Myocyte (in vitro differentiated cells): ENCODE data around the gene AIPL1. TPM values are rescaled to one million over a fixed set of nuclear protein-coding genes. Genes with fewer than 3 reads are reported as not detected.
A peak's percentile ranks its signal among the peaks of the same experiment; 100 is the strongest.

Source experiments
- DNase-seq: peaks from one replicate; pipeline ENCODE4 v3.0.0-alpha.2; 2012; ENCODE audit warnings: low read depth
- total RNA-seq: library from RNA; depleted of rRNA; stranded (reverse); fragments of >200 nt; gene quantifications from 2 replicates; pipeline ENCODE4 v1.2.3, GENCODE V29; 2014

The AIPL1 gene
- total RNA-seq, 1 donor from 2014 or later, result not detected

DNA sequence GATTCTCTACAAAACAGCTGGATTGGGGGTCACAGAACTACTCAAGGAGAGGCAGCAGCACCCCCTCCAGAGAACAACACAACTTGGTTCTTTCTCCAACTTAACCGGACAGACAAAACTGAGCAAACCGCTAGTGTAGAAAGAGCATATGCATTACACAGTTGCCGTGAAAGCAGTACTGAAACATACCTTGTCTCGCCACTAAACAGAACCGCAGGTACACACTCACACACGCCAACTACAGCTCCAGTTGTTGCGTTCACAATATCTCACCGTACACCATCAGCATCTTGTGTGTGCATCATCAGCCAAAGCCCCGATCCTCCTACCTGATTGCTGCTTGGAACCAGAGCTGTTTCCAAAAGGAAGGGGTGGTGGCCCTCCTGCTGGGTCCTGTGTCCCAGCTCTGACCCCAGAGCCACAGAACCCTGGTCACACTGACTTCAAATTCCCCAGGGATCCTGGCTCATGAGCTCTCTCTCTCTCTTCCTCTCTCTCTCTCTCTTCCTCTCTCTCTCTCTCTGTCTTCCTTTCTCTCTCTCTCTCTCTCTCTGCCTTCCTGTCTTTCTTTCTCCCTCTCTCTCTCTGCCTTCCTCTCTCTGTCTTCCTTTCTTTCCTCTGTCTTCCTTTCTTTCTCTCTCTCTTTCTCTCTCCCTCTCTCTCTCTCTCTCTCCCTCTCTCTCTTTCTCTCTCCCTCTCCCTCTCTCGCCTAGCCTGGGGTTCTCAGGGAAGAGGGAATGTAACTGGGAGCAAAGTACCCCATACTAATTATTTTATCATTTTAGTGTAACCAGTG is 17.7 kb upstream of the AIPL1 start:
- no peak for DNase-seq

DNA sequence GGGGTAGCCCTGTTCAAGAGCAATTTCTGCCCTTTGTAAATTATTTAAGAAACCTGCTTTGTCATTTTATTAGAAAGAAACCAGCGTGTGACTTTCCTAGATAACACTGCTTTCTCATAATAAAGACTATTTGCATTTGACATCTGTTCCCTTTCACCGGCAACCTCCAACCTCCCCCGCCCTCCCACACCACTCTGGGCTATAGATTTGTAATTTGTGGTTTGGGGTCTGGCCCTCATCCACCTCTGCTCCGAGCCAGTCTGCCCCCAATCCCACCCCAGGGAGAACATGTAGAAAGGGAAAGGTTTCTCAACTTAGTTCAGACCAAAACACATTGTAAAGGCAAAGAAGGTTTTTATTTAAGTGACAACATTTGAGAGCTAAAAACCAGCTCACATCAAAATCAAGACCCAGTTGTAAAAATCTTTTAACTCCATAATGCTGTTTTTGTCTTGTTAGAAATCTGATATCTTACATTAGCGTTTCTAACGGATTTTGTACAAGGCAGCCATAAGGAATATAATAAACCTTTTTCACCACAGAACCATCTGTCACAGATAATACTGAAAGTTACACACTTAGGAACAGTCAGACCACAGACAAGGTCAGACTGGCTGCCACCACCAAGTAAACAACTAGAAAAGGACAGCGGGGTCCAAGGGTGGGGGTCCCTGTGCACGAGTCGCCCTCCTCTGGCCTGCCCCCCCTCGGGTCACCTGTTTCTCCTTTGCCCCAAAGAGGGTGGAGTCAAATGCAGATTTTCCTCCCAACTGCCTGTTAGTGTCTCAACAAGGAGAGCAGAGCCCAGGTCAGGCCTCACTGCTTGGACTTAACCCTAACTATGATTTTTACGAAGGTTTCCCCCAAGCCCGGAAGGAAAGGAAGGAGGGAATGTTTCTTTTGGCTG is 16.3 kb upstream of the AIPL1 start:
- no peak for DNase-seq

DNA sequence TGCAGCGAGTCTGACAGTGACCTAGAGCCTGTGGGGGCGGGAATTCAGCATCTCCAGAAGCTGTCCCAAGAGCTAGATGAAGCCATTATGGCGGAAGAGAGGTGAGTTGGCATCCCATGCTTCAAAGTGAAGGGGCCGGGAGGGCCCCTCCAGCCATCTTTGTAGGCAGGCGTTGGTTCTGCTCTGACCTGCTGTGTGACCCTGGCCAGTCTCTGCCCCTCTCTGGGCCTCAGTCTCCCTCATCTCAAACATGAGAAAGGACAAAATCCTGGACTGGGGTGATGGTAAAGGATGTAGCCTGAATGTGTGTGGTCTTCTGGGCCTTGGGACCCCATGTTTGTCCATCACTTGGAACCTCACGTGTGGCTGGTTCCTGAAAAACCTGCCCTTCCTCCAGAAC is 14.4 kb upstream of the AIPL1 start:
- DNase-seq, result no peak

DNA sequence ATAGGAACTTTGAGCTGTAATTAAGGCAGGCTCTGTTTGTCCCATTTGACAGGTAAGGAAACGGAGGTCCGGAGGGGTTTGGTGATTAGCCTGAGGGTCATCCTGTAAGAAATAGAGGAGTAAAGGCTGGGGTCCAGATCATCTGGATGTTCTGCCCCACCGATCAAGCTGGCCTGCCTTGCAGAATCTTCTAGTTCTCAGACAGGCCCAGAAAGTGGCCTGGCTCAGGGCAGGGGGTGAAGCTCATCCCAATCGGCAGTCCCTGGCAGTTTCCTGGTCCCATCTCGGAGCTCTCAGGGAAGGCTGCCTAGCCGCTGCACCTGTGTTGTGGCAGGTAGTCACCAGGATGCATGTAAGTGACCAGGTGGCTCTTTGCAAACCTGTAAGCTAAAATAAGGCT is 13.6 kb upstream of the AIPL1 start:
- no peak for DNase-seq

DNA sequence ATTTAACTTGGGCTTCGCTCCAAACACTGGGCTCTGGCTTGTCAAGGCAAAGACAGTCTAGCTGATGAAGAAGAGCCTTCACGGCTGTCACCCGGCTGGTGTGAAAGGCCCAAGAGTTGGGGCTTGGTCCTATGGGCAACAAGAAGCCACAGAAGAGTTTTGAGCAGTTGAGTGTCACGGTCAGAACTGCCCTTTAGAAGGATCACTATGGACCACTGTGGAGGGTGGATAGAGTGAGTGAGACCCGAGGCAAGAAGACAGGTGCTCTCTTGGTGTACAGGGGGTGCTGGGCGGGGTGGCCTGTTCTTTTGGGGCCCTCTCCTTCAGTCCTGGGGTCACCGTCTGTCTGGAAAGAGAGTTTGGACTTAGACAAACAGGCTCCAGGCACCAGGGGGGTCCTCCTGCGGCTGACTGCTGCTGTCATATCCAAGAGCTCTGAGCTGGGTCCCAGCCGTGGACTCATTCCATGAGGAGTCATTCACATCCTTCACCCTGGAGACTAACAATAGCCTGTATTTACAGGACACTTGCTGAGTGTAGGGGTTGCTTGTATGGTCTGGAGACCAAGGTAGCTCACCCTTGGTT is 11.7 kb upstream of the AIPL1 start:
- DNase-seq, result no peak

DNA sequence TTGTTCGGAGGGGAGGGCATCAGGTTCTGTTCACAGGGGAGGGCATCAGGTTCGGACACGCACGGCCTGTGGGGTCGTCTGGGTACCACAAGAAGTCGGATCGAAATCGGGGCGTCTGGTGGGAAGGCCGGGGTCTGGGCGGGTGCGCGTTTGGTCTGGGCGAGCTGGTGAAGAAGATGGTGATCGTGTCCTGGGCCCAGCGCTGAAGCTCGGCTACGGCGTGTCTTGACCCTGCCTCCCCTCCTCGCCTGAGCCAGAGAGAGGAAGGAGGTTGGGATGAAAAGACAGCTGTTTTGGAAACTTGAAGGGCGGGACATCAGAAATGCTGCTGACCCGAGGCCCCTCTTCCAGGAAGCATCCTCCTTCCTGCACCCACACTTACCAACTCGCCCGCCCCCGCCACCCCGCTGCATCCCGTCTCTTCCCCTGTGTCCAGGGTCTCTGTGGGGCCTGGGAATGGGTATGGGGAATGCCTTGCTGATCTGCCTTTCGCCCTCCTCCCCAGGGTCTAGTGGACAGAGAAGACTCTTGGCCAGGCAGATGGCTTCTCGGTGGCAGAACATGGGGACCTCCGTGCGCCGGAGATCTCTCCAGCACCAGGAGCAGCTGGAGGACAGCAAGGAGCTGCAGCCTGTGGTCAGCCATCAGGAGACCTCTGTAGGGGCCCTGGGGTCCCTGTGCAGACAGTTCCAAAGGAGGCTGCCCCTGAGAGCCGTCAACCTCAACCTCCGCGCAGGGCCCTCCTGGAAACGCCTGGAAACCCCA is 9.8 kb upstream of the AIPL1 start:
- no peak for DNase-seq

DNA sequence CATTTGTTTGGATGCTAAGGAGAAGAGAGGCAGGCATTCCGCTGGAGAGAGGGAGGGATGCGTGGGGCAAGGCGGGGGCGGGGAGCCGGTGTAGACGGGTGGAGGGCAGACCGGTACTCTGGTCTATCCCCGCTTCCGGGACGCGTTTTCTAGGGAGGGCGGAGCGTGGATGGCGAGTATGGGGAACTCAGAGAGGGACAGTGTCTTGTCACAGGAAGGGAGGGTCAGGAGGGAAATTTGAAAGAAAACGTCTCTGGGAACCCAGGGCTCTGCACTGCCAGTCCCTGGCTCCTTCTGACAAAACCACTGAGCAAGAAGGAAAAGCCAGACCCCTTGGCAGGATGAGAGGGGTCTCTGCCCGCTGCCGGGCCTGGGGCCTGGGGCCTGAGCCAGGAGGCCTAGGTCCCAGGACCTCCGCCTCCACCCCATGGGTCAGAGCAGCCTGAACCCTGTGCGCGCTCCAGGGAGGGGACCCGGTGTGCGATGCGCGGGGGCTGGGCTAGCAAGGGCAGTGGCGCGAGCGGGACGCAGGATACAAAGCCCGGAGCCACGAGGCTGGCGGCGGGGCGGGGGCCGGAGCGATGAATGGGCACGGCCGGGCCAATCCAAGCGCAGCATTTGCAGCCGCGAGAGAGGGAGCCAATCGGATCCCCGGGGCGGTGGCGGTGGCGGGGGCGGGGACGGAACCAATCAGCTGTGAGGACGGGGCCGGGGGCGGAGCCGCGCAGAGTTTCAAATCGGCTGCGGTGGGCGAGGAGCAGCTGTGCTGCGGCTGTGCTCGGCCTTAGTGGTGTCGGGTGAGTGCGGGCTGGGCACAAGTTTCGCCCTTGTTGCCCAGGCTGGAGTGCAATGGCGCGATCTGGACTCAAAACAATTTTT is 9.0 kb upstream of the AIPL1 start, which contains the start of gene PIMREG:
TSS of gene PIMREG (plus strand) at position 764 of the 879 bp plus-strand sequence. CDS start 656 bp downstream, outside the sequence.
- peak; percentile 96 for DNase-seq

DNA sequence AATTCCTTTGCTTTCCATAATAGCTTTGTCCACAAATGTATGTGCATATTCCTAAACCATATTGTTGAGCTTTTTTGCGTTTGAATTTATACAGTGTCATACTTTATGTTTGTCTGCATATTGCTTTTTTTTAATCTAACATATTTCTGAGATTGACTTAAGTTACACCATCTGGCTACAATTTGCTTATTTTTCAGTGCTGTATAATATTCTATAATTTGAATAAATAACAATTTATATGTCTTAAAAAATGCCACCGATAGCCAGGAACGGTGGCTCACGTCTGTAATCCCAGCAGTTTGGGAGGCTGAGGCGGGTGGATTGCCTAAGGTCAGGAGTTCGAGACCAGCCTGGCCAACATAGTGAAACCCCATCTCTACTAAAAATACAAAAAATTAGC is 7.9 kb upstream of the AIPL1 start:
- no peak for DNase-seq

DNA sequence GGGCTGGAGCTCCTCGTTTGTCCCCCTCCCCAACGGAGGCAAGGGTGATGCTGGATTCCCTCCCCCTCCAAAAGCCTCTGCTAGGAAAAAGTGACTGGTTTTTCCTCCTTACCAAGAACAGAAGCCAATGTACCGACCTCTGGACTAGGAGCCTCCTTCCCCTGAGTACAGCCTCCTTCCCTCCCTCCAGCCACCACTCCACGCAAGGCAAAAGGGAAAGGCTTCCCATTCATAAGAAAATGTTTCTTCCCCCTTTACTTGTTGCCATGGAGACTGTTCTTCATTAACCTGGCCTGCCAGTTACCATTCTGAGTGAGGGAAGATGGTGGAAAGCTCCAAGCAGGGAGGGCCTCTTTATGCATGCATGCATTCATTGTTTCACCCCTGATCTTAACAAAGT is 5.0 kb upstream of the AIPL1 start:
- DNase-seq, result no peak

DNA sequence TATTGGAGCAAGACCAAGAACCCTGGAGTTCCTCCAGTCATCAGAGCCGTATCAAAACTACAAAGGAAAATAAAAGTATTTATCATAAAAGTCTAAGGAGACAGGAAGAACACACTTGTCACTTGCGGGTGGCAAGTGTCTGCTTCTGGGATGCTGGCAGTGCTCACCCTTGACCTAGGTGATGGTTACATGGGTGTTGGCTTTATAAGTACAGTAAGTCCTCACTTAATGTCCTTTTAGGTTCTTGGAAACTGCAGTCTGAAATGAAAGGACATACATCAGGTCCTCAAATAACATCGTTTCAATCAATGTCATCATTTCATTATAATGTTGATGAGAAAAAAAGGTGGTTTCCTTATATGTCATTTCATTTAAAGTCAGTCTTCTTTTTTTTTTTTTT is 3.0 kb upstream of the AIPL1 start:
- DNase-seq, result no peak

DNA sequence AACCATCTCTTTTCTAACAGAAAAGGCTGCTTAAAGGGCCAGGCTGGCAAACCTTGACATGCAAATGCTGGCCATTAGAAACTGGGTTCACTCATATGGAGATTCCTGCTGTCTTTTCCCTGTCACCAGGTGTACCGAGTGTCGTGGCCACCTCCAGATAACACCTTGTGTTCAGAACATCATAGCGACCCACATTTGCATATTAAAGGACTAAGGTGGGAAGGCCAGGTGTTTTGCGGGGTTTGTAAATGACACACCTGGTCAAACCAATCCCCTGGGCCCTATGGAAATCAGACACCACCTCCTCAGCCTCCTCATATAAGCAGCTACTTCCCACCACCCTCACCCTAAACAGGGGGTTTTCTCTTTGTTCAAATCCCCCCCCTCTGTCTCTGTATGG is 2.5 kb upstream of the AIPL1 start:
- DNase-seq, result no peak

DNA sequence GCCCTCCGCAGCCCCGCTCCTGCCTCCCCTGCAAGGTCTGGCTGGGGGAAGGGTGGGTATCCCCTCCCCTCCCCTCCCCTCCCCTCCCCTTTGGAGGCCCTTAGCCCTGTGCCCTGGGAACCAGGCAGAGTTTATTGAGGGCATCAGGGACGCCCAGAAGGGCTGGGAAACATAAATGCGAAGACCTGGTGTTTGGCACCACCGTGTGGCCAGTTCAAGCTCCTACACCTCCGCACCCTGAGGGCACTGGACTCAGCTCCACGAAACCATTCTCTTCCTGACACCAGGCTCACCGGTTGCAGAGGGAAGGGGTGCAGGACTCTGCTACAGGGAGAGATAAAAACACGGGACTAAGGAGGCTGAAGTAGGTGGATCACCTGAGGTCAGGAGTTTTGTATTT is 1.0 kb upstream of the AIPL1 start:
- peak; percentile 70 for DNase-seq

DNA sequence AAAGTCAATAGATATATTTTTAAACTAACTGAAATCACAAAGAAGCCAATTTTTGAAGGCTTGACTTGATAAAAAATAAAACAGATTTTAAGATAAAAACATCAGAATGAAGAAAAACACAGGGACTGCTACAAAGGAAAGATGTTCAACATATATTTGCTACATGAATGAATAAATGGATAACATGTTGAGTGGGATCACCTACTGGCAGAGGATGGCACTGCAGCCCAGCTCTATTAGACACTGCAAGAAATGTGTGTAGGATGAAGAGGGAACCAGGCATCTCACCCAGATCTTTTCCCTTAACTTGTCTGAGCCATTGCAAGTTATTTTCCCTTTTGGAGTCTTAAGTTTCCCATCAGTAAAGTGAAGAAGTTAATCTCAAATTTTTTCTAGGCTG is 4.2 kb downstream of the AIPL1 start:
- no peak for DNase-seq

DNA sequence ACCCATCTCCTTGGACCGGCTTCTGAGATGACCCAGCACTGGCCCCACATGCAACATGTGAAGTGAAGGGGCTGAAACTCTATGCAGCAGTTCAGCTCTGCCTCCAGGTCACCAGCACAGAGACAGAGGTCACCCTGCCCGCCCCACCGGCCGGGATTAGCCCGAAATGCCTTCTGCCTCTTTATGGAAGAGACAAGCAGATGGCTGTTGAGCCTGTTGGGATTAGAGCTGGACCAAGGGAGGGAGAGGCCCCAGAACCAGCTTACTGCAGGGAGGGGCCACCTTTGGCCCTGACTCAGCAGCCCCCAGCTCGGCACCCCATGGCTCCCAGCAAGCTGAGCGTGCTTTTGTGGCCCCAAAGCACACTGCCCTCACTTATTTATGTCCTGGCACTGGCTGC is 5.7 kb downstream of the AIPL1 start:
- no peak for DNase-seq

DNA sequence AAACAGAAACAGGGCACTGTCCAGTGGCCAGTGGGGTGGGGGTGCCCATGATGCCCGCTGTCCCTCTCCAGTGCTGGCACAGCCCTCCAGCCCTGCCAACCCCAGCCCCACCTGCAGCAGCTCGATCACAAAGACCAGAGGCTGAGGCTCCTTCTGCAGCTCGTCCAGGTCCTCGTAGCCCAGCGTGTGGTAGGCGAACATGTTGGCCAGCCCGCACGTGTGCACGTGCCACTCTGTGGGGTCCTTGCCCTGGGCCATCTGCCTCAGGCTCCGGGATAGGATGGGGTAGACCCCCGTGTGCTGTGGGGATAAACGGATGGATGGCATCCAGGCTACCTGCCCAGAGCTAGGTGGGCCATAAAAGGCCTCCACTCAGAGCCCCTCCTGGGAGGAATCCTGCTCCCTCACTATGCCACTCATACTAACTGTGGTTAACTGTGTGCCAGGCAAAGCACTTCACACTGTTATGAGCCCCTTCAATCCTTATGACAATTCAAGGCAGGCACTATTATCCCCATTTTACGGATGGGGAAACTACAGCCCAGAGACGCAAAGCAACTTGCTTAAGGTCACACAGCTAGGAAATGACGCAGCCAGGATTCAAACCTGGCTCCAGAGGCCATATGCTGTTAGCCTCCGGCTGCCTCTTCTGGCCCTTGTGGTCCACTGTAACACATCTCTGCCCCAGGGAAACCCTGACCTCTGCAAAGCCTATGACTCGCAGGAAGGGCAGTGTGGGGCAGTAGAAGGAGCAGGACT is 6.5 kb downstream of the AIPL1 start:
- no peak for DNase-seq

DNA sequence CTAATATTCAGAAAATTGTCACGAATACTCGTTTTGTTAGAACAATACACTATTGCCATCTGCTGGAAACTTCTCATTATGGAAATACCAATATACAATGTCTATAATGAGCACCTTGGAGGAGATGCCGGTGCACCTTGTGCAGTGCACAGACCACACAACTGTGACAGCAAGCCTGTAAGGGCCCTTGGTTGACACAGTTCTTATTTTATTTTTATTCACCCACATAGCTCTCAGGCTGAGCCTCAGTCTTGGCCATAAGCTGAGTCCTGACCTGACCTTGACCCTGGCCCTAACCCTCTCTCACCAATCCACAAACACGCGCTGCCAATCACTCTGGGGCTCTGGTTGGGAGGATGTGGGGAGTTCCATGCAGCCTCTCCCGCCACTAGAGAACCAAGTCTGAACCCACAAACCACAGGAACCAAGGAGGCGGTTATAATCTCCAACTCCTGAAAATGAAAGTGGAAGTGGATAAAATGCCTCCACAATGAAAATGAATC is 7.6 kb downstream of the AIPL1 start:
- DNase-seq, result peak; percentile 67

DNA sequence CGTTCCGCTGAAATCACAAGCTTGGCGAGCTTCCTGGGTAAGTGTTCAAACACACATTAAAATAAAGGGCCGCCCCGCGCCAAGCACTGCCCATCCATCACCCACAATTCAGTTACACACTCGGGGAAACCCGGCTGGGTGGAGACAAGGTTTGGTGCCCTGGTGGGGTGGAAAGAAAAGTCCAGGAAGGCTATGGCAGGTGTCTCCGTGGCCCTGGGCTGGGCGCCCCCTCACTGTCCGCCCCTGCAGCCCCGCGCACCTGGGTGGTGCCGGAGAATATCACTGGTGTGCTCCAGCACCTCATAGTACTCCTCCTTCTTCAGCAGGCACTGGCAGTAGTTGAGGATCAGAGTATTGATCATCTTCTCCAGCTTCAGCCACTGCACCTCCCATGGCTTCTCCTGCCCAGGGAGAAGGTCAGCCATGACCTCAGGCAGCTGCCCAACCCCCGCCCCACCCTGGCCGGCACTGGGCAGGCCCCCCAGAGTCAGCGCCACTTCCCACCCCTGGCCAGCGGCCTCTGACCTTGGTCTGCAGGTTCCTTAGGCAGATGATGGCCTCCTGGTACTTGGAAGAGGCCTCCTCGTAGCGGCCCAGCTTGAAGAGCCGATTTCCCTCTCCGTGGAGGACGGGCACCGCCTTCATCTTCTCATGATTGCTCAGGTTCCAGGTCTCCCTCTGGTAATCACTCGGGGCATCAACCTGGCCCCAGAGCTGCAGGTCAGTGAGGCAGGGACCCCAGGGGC is 8.4 kb downstream of the AIPL1 start:
- DNase-seq, result no peak

DNA sequence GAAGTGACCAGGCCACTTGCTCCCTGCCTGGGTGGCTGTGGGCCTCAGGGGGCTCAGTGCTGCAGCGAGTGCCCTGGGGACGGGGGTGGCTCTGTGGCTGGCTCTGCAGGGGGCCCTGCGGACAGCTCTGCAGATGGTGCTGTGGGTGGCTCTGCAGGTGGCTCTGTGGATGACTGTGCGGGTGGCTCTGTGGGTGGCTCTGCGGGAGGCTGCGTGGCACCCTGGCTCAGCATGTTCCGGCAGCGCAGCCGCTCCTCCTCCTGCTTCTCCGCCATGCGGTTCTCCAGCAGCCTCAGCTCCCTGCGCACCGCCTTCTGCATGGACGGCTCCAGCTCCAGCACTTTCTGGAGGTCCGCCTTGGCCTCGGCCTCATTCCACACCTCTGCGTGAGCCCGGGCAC is 9.5 kb downstream of the AIPL1 start:
- no peak for DNase-seq

DNA sequence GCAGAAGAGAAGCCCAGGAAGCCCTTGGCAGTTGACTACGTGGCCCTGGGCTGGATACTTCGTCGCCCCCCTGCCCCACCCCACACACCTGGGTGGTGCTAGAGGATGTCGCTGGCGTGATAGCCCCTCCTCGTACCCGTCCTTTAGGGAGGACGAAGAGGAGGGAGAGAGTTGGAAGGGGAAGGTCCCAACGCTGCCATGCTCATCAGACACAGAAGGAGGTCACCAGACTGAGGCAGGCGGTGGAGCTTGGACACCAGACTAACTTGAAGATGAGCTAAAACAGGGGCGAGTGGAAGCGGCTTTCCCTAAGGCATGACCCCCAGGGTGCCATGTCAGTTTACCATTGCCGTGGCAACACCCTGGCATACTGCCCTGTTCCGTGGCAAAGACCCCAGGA is 11.0 kb downstream of the AIPL1 start:
- no peak for DNase-seq
